Mesodermal cell (in vitro differentiated cells): ENCODE data around the gene TMEM39A.

Experiments used
- H3K27ac ChIP-seq: 2 replicates; pipeline ENCODE4 v1.7.0; 2013; ENCODE audit warnings: mild to moderate bottlenecking, low read depth, low read length, moderate library complexity; ENCODE audit not compliant: severe bottlenecking
- H3K36me3 ChIP-seq: 2 replicates; pipeline ENCODE4 v1.7.1; 2013; ENCODE audit warnings: mild to moderate bottlenecking, low read length, moderate library complexity; ENCODE audit not compliant: control insufficient read depth, insufficient read depth
- H3K4me1 ChIP-seq: one replicate; pipeline ENCODE4 v1.7.1; 2013; ENCODE audit warnings: mild to moderate bottlenecking, low read length; ENCODE audit not compliant: insufficient read depth, control insufficient read depth, poor library complexity, severe bottlenecking
- H3K4me3 ChIP-seq: 2 replicates; pipeline ENCODE4 v1.7.0; 2013; ENCODE audit warnings: low read length, control low read depth, mild to moderate bottlenecking; ENCODE audit not compliant: insufficient read depth, poor library complexity, severe bottlenecking; ENCODE audit errors: extremely low read depth
- H3K9me3 ChIP-seq: 2 replicates; pipeline ENCODE4 v1.7.1; 2013; ENCODE audit warnings: mild to moderate bottlenecking, low read length, moderate library complexity; ENCODE audit not compliant: control insufficient read depth
- WGBS, 2 experiments: methylation state at CpG; one replicate each; pipeline ENCODE4 v1.1.5; 2013; ENCODE audit warnings: missing lambda C conversion rate in 2 of 2; ENCODE audit not compliant: insufficient coverage in 2 of 2; 5-methylcytosine and 5-hydroxymethylcytosine counted together

TMEM39A gene

GRCh38 chr3:119401069-119401468 lies 62.3 kb downstream of the TMEM39A start:
- Histone ChIP-seq H3K4me1 (no peaks in the 10 kb centered on the region), H3K27ac (no peak overlapping the region), H3K9me3 (no peaks in the 10 kb centered on the region), H3K36me3 (peaks cover 36% of the 10 kb centered on the region), H3K4me3 (no peak overlapping the region)
- 88% methylated on average over 3 of the region's 5 CpGs; no CpG with 5 or more reads in 1 of the 2 experiments for WGBS, 2 experiments

- Histone ChIP-seq H3K36me3 (peaks cover 31% of the 10 kb centered on the region), H3K4me1 (no peaks in the 10 kb centered on the region), H3K9me3 (no peaks in the 10 kb centered on the region), H3K4me3 (no peak overlapping the region), H3K27ac (no peak overlapping the region)
- WGBS, 2 experiments: 100% methylated on average over 3 of the region's 5 CpGs
Observed at GRCh38 chr3:119400466-119400865, 62.9 kb downstream of the TMEM39A start.

GRCh38 chr3:119396870-119397269 lies 66.5 kb downstream of the TMEM39A start:
- no peaks in the 10 kb centered on the region for H3K4me1 ChIP-seq
- H3K27ac ChIP-seq: no peak overlapping the region
- 92 to 100% methylated on average over 1 to 2 of the region's 2 CpGs for WGBS, 2 experiments
- peaks cover 23% of the 10 kb centered on the region for H3K36me3 ChIP-seq
- H3K9me3 ChIP-seq: no peaks in the 10 kb centered on the region
- H3K4me3 ChIP-seq: no peak overlapping the region

- Histone ChIP-seq H3K27ac (no peak overlapping the region), H3K4me1 (no peaks in the 10 kb centered on the region), H3K36me3 (peaks cover 27% of the 10 kb centered on the region), H3K9me3 (no peaks in the 10 kb centered on the region), H3K4me3 (no peak overlapping the region)
- 95% methylated on average over 2 of the region's 2 CpGs; no CpG with 5 or more reads in 1 of the 2 experiments for WGBS, 2 experiments
Observed at GRCh38 chr3:119395923-119396358, 67.5 kb downstream of the TMEM39A start.

GRCh38 chr3:119388577-119388976 lies 74.8 kb downstream of the TMEM39A start:
- no peaks in the 10 kb centered on the region for H3K9me3 ChIP-seq
- no peaks in the 10 kb centered on the region for H3K4me1 ChIP-seq
- WGBS, 2 experiments: 85 to 86% methylated on average over 6 to 7 of the region's 8 CpGs
- no peak overlapping the region for H3K4me3 ChIP-seq
- peaks cover 35% of the 10 kb centered on the region for H3K36me3 ChIP-seq
- H3K27ac ChIP-seq: no peak overlapping the region

GRCh38 chr3:119382134-119382533 lies 81.3 kb downstream of the TMEM39A start:
- peaks cover 35% of the 10 kb centered on the region for H3K36me3 ChIP-seq
- H3K27ac ChIP-seq: no peak overlapping the region
- H3K4me1 ChIP-seq: no peaks in the 10 kb centered on the region
- H3K9me3 ChIP-seq: no peaks in the 10 kb centered on the region
- WGBS, 2 experiments: 93 to 94% methylated on average over 5 to 6 of the region's 7 CpGs
- no peak overlapping the region for H3K4me3 ChIP-seq

GRCh38 chr3:119380697-119381096 lies 82.7 kb downstream of the TMEM39A start:
- Histone ChIP-seq H3K9me3 (no peaks in the 10 kb centered on the region), H3K27ac (no peak overlapping the region), H3K4me1 (no peaks in the 10 kb centered on the region), H3K36me3 (peaks cover 43% of the 10 kb centered on the region), H3K4me3 (no peak overlapping the region)
- 100% methylated on average over 1 of the region's 3 CpGs for WGBS, 2 experiments
